Activated CD8-positive, alpha-beta memory T cell treated with anti-CD3 and anti-CD28 coated beads for 24 hours (primary cell): ENCODE results near the gene CPZ.

Source experiments
- DNase-seq: peaks from one replicate; pipeline ENCODE4 v3.0.0-alpha.2; 2020

The CPZ gene

GRCh38 chr4:8596891-8597290, 4.3 kb downstream of the CPZ start:
- DNase-seq, result no peak

- DNase-seq, result no peak
Measured at GRCh38 chr4:8597319-8597718, 4.8 kb downstream of the CPZ start.

DNA sequence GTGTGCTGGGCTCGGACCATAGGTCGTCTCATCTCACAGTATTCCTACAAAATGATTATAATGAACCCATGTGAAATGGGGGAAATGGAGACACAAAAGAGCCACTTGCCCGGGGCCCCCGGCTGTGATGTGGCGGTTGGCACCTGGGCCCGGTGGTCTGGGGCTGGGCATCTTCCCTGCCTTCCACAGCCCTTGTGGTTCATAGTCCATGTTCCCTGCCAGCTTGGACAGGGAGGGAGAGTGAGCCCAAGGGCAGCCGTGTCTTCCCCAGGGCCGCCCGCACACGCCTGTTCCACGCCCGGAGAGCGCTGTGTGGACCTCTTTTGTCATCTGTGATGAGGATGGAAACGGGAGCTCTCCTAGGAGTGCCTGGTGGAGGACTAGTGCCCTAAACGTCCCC, 5.2 kb downstream of the CPZ start:
- DNase-seq, result no peak

DNA sequence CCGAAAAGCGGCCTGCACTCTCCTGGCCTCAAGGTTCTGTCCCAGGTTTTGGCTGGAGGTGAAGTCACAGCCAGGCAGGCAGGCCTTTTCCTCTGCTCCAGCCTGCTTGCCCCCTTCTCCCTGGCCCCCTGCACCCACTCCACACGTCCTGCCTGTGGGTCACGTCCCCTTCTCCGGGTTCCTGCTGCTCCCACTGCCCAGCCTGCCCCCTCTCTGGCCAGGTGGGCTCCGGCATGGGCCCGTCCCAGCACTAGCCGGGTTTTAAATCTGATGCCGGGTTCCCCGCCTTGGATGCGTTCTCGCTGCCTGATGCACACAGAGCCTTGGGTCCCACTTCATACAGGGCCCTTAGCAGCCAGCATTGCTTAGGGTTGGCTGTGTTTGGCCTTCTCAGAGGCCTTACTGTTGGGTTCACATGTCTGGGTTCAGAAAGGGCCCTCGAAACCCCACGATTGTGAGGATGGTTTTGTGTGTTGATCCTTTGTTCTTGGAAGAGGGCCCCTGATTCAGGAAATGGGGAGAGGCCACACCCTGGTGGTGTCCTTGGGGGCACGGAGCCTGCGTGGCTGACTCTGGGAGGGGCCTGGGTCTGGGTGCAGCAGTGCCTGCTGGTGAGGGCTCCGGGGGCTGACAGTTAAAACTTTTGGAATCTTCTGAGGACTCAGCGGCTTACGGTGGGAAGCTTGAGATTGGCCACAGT, 6.0 kb downstream of the CPZ start:
- DNase-seq, result no peak

GRCh38 chr4:8599091-8599460, 6.5 kb downstream of the CPZ start:
- no peak for DNase-seq

GRCh38 chr4:8599657-8600056, 7.1 kb downstream of the CPZ start:
- DNase-seq, result no peak

DNA sequence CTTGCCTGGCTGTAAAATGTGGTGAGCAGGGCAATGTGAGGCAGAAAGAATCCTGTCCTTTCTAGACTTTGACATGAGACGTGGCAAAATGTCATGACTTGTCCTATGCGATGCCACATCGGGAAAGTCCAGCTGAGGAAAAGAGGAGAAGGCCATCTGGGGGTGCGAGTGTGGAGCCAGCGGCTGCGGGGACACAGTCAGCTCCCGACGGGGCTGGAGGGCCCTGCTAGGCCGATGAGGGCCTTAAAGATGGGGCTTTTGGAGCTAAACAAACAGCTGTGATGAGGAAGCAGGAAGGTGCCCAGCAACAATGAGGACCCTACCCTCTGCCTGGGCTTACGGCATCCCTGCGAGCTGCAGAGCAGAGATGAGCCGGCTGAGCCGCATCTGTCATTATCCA, 7.7 kb downstream of the CPZ start:
- no peak for DNase-seq

DNA sequence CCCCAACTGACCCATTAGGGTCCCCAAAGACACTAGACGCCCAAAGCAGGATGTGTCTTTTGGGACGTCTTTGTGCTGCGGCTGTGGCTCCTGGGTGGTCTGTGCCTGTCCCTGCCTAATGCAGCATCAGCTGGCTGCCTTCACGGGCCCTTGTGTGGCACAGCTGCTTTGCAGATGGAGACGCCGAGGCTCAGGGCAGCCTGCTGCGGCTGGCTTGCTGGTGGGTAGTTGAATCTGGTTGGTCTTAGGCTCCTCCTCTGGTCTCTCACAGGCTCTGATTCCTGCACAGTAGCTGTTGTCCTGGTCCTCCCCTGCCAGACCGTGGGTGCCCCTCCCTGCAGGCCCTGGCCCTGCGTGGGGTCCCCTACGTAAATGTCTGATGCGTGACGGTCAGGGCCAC, 8.1 kb downstream of the CPZ start:
- no peak for DNase-seq

GRCh38 chr4:8601086-8601485, 8.5 kb downstream of the CPZ start:
- DNase-seq, result no peak

- no peak for DNase-seq
Measured at GRCh38 chr4:8601556-8601955, 9.0 kb downstream of the CPZ start.

DNA sequence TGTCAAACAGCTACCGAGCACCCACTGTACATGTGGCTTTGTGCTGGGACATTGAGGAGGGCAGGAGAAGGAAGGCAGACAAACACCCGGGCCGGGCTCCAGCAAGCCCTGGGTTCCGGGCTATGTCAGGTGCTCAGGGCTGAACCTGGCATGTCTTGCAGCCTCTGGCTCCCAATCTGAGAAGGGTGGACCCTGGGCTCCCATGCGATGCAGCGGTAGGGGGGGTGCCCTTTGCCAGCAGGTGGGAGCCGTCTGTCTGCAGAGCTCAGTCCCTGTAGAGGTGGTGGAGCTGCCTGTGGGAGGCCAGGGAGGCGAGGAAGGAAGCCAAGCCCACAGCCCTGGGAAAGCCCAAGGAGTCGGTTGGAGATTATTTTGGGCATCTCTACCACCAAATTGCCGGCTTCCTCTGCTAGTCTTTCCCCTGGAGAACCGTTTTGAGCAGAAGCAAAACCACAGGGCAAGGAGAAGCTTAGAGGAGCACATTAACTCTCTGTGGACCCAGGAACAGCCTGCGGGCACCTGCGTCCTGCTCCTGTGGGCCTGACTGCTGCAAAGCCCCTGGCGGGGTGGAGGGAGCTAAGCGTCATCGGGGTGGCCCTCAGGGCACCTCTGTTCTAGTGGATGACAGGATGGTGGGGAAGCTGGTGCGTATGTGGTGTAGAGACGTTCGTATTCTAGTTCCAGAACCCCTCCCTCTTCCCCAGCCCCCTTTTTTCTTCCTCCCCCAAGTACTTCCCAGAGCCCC, 10.3 kb downstream of the CPZ start:
- DNase-seq, result no peak

DNA sequence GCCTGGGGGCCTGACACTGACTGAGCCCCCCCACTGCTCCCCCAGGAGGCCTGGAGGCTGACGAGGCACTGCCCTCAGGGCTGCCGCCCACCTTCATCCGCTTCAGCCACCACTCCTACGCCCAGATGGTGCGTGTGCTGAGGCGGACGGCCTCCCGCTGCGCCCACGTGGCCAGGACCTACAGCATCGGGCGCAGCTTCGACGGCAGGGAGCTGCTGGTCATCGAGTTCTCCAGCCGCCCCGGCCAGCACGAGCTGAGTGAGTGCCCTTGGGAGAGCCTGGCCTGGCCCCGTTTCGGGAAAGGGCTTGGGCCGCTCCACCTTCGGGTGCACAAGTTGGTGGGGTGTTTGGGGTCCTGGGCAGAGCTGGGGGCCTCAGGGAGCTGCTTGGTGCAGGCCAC, 11.4 kb downstream of the CPZ start:
- no peak for DNase-seq

- no peak for DNase-seq
Measured at GRCh38 chr4:8605289-8605688, 12.7 kb downstream of the CPZ start.

DNA sequence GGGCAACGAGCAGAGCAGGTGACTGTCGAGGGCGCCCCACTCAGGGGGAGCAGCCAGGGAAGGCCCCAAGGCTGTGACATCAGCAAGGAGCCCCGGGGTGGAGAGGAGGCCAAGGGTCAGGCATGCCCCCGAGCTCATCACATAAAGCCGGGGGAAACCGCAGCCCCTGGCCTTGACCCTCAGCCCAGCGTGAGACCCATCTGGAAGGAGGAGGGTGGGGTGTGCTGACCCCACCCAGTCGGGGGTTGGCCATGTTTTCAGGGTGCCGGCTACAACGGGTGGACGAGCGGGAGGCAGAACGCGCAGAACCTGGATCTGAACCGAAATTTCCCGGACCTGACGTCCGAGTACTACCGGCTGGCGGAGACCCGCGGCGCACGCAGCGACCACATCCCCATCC, 13.9 kb downstream of the CPZ start:
- no peak for DNase-seq

GRCh38 chr4:8606966-8607365, 14.4 kb downstream of the CPZ start:
- DNase-seq, result no peak

- DNase-seq, result peak; percentile 75
Measured at GRCh38 chr4:8607603-8608481, 15.3 kb downstream of the CPZ start.

- no peak for DNase-seq
Measured at GRCh38 chr4:8608714-8609391, 16.3 kb downstream of the CPZ start.

- DNase-seq, result no peak
Measured at GRCh38 chr4:8609406-8609805, 16.8 kb downstream of the CPZ start.

- DNase-seq, result no peak
Measured at GRCh38 chr4:8609824-8610350, 17.3 kb downstream of the CPZ start.

DNA sequence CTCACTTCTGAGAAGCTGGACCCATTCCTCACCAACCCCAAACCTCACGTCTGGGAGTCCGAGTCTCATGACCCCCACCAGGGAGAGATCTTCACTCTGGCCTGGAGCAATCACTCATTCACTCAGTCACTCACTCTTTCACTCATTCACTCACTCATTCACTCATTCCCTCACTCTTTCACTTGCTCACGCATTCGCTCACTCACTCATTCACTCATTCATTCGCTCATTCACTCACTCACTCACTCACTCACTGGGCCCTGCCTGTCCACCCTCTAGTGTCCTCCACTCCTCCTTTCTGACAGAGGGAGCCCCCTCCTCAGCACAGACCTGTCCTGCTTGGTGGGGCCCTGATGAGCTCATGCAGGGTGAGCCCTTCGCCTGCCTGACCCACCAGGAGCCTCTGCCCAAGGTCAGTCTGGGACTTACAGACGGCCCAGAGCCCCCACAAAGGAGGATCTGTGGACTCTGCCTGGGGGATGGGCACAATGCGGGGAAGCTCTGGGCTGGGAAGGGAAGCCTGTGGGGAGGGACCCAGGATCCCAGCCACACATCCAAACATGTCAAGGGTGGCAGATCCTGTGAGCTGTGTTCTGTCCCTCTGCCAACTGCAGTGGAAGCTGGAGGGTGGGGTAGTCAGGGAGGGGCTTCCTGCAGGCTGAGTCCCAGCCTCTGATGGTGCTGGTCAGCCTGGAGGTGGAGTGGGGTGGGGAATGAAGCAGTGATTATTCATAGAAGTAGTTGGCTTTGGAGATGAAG, 18.5 kb downstream of the CPZ start:
- DNase-seq, result no peak

DNA sequence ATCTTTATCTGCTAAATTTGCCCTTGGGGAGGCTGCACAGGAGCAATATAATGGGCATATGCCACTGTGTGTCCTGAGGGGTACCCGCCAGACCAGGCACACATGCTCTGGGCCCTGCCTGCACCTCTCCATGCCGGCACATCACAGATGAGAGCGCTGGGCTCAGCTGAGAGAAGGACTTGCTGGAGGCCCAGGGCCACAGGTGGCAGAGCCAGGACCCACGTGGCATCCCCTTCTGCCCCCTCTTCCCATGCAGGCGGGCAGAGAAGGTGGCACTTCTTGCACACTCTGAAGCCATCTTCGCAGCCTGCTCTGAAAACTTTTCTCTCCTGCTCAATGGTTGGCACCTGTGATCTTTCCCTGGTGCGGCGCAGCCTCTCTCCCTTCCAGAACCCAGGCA, 20.1 kb downstream of the CPZ start:
- no peak for DNase-seq
